SIG-M5 treated with dmso at 0.1 percent for 504 hours (cell line): ENCODE data around the gene TBX21.
"Not testable (repeated sequence)": the region's sequence is repeated elsewhere in the genome, so short reads cannot be mapped to it uniquely, and the experiment has no call there.

Source experiments
- DNase-seq: peaks from one replicate; lab custom pipeline; 2025; ENCODE audit not compliant: unreplicated experiment; lab: John Stamatoyannopoulos, UW

Gene TBX21

DNA sequence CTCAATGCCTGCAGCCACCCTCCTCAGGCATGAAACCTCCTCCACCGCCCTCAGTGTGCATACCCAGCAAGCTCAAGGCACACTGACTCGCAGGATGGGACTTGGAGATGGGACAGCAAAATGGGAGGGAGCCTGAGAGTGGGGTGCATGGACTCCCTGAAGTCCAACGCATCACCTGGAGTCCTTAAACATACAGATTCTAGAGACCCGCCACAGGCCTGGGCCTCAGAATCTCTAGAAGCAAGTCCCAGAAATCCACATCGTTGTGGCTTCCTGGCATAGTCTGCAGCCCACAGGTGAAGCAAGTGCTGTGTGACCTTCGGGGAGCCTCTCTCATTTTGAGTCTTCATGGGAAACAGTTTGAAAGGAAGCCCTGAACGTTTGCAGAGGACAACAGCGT is 3.6 kb upstream of the TBX21 start:
- DNase-seq, result no peak

DNA sequence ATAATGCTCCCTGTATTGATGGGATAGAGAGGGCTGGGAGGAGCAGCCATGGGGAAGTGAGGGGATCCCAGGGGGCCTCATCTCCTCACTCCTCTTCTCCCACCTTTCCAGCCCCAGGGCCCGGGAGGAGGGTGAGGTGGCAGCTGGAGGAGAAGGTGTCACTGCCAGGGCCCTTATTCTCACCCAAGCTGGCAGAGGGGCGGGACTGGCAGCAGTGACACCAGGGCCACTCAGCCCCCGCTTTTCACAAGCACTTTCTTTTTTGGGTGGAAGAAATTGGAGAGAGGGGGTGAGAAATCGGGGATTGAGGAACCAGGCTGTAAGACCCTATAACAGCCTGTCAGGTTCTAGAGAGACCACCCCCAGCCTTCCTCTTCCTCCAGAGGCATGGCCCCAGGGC is 2.4 kb upstream of the TBX21 start:
- no peak for DNase-seq

DNA sequence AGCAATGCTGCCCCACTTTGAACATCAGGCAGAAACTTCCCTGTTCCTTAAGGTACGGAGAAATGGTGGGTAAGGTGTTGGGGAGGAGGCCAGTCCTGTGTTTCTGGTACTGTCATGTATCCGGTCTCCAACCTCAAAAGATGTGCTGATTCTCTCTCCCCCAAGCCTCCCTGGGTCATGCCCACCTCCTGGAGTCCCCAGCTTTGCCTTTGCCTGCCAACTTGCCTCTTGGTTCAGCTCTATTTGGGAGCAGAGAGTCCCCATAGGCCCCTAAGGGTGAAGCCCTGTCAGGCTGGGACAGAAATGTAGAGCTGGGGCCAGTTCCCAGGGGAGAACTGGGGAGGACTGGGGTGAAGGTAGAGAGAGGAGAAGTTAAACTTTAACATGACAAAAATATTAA is 1.6 kb upstream of the TBX21 start:
- no peak for DNase-seq

DNA sequence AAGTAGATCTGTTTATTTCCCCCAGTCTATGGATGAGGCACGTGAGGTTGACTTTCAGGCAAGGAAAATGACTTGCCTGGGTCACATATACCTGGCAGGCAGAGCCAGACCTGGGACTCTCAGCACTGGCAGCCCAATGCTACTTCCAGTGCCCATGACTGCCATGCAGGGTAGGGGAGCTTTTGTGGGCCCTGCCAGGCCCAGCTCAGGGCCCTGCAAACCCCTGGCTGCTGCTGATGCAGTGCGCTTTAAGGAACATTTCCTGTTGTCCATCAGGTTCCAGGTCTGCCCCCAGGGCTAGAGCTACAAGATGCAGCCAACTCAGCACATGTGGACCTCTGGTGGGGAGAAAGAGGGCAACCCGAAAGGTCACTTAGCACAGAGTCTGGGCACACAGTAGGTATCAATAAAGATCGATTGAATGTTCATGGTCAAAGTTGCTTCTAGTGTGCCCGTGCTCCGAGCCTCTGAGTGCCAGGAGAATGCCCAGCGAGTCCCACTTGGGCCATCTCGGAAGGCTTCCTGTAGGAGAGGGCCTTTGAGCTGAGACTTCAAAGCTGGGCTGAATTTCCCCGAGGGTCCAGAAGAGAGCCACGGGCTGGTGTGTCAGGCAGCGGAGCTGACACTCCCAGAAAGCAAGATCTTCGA is 513 bp upstream of the TBX21 start:
- no peak for DNase-seq

GRCh38 chr17:47733674-47734410 is 806 bp downstream of the TBX21 start:
- DNase-seq, result no peak

- no peak for DNase-seq
These were observed 2.1 kb downstream of the TBX21 start for GRCh38 chr17:47735139-47735464.

DNA sequence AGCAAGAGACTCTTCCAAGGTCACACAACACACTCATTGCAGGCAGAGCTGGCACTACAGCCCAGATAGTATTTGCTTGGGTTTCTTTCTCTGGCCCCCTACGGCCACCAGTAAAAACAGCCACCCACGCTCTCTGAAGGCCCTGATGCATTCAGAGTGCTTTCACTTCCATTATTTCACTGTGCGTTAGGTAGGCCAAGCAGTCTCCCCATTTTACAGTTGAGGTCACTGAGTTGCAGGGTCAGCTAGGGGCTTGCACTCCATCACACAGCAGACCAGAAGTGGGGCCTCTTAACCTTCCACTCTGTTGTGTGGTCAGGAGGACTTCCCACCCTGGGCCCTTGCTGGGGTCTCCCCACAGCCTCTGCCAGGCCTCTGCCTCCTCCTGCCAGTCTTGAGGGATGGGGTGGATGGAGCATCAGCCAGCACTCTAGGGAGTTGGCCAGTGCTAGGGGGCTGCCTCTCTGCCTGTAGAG is 2.5 kb downstream of the TBX21 start:
- peak; percentile 28 for DNase-seq

- no peak for DNase-seq
These were observed 3.8 kb downstream of the TBX21 start for GRCh38 chr17:47736501-47737495.

DNA sequence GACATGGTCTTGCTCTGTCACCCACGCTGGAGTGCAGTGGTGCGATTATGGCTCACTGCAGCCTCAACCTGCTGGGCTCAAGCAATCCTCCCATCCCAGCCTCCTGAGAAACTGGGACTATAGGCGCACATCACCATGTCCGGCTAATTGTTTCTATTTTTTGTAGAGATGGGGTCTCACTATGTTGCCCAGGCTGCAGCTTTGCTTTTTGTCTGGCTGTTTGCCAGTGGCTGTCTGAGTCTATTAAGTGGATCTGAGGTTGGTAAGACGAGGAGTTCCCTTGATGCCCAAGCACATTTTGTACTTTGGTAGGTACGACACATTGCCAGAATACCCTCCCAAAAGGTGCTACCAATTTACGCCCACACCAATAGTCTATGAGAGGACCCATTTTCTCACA is 5.1 kb downstream of the TBX21 start:
- no peak for DNase-seq

- DNase-seq, result no peak
These were observed 6.1 kb downstream of the TBX21 start for GRCh38 chr17:47739150-47739549.

- not testable (repeated sequence) for DNase-seq
These were observed 6.9 kb downstream of the TBX21 start for GRCh38 chr17:47739945-47740344.

GRCh38 chr17:47741109-47741792 is 8.2 kb downstream of the TBX21 start:
- DNase-seq, result no peak

- DNase-seq, result no peak
These were observed 8.7 kb downstream of the TBX21 start for GRCh38 chr17:47741793-47742145.

DNA sequence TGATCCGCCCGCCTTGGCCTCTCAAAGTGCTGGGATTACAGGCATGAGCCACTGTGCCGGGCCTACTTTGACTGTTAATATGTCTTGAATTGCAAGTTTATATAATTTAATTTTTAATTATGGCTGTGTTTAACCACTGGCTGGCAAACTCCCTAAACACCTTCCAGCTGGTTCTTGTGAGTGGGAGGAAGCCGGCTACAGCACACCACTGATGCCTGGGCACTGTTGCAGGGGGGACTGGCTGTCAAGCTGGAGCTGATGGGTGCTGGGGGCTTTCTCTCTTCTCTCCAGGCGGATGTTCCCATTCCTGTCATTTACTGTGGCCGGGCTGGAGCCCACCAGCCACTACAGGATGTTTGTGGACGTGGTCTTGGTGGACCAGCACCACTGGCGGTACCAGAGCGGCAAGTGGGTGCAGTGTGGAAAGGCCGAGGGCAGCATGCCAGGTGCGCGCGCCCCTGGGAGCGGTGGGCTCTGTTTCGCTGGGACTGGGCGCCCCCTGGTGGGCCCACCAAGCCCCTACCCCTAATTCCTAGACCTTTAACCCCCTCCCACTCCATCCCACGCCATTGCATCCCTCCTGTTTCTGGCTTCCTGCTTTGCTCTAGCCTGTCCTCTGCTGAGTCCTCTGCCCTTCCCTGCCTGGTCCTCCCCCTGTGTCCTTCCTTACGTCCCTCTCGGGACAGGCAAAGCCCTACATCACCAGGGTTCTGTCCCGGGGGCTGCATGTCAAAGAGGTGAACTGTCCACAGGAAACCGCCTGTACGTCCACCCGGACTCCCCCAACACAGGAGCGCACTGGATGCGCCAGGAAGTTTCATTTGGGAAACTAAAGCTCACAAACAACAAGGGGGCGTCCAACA is 9.5 kb downstream of the TBX21 start:
- no peak for DNase-seq

- no peak for DNase-seq
These were observed 11.4 kb downstream of the TBX21 start for GRCh38 chr17:47744168-47745036.

DNA sequence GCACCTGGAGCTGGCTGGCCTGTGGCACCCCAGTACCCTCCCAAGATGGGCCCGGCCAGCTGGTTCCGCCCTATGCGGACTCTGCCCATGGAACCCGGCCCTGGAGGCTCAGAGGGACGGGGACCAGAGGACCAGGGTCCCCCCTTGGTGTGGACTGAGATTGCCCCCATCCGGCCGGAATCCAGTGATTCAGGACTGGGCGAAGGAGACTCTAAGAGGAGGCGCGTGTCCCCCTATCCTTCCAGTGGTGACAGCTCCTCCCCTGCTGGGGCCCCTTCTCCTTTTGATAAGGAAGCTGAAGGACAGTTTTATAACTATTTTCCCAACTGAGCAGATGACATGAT is 12.0 kb downstream of the TBX21 start:
- no peak for DNase-seq

DNA sequence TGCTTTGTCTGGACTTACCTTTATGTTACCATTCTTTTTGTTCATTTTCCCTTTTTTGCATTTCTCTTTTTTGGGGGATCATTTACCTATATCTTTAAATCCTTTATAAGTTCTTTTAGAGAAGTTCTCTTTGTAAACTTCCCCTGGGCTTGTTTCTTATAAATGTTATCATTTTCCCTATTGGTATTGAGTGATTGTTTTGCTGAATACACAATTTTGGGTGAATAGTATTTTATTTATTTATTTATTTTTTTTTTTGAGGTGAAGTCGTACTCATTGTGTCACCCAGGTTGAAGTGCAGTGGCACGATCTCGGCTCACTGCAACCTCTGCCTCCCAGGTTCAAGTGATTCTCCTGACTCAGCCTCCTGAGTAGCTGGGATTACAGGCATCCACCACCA is 18.4 kb downstream of the TBX21 start:
- DNase-seq, result no peak

DNA sequence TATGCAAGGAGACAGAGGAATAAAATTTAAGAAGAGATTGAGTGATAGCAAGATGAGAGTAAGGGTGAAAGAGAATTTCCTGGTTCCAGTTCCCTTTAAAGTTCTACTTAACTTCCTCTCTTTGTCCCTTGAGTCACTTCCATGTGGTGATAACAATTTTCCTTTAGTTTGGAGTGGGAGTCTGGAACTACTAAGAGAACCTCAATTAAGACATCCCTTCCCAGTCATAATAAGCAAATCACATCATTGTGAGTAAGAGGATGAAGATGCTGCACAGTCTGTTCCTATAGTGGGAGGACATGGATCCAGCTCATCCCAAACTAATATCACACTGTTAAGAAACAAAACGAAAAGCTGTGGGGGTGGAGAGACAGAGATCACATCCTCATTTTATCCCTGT is 24.4 kb downstream of the TBX21 start:
- peak; percentile 27 for DNase-seq

- no peak for DNase-seq
These were observed 27.5 kb downstream of the TBX21 start for GRCh38 chr17:47760409-47761140.
